ENCODE results near the gene MFRP.

DNA sequence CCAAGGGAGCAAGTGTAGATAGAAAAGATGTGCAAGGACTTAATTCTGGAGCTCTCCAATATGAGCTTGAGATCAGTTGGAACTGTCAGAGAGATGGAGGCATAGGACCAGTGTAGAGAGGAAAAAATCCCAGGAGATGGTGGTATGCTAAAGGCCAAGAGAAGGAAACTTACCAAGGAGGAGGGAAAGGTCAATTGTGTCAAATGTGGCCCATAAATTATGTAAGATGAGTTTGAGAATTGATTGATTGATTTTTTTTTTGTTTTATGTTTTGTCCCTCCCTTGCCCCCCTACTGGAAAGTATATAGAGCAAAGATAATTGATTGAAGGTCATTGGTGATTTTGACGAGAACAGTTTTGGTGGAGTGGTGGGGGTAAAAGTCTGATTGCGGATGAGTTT, 37.8 kb upstream of the MFRP start:
- TF ChIP-seq CTCF (IDR thresholded peaks at IDR 0.05; ENCODE audit: low read depth, low read length) (no peak), POLR2A (IDR thresholded peaks at IDR 0.05; ENCODE audit: extremely low read depth, insufficient read length) (no peak), MAX (IDR thresholded peaks at IDR 0.05; ENCODE audit: low read depth, low read length) (no peak)

All from NB4 (cell line).